ENCODE data around the gene FAM83G.

DNA sequence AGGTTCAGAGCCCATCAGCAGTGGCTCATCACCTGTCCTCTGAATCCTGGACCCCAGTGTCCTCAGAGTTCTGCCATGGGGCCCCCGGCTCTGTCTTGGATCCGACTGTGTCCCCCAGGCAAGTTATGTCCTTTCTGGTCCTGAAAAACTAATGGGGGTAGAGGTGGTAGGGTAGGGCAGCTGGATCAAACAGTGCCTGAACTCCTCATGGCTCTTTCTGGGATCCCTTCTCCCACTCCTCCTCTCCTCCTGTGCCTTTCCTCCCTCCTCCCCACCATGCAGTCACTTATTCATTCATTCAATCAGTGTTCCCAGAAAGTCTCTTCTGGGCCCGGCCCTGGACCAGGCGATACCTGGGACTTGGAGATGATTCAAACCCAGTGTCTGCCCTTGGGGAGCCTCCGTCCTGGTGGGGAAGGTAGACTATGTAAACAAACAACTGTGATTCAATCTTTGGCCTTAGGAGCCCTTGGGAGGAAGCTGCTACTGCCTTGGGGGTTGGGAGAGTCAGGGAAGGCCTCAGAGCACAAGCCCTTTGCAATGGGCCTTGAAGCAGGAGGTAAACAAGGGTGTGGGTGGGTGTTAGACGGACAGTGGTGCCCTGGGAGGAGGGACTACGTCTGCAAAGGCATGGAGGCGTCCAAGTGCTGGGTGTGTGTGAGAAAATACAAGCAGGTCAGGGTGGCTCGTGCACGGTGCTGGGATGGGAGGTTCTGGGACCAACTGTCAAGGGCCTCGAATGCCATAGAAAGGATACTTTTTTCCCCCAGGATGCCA lies 6.4 kb upstream of the FAM83G start:
- TF ChIP-seq, protein P1, sequence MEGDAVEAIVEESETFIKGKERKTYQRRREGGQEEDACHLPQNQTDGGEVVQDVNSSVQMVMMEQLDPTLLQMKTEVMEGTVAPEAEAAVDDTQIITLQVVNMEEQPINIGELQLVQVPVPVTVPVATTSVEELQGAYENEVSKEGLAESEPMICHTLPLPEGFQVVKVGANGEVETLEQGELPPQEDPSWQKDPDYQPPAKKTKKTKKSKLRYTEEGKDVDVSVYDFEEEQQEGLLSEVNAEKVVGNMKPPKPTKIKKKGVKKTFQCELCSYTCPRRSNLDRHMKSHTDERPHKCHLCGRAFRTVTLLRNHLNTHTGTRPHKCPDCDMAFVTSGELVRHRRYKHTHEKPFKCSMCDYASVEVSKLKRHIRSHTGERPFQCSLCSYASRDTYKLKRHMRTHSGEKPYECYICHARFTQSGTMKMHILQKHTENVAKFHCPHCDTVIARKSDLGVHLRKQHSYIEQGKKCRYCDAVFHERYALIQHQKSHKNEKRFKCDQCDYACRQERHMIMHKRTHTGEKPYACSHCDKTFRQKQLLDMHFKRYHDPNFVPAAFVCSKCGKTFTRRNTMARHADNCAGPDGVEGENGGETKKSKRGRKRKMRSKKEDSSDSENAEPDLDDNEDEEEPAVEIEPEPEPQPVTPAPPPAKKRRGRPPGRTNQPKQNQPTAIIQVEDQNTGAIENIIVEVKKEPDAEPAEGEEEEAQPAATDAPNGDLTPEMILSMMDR (IDR thresholded peaks at IDR 0.05) = no peak
- no peak for TF ChIP-seq POLR2A (IDR thresholded peaks at IDR 0.05)
